Stomach (tissue), 9 donors: Measurements from ENCODE around the gene STKLD1. TPM values are rescaled to one million over a fixed set of nuclear protein-coding genes. Genes with fewer than 3 reads are reported as not detected.

ENCODE experiments used
- DNase-seq, 2 donors: peaks; one replicate each; pipeline versions ENCODE4 v3.0.0 to v3.0.0-alpha.2; 2013 to 2019
- H3K27ac ChIP-seq, 5 donors: fragments of 200-600 bp in 4 of 5; sonication (generic) in 4 of 5; one replicate each; pipeline ENCODE4 v1.5.1; 2013 to 2019; ENCODE audit warnings: mild to moderate bottlenecking in 1 of 5, moderate library complexity in 1 of 5
- H3K27me3 ChIP-seq, 3 donors: fragments of 200-600 bp; sonication (generic); one replicate each; pipeline ENCODE4 v1.5.1; 2017 to 2019; ENCODE audit warnings: mixed run types in 1 of 3
- H3K36me3 ChIP-seq, 4 donors: fragments of 200-600 bp; sonication (generic); 1 replicate in 3 of 4; 2 replicates in 1 of 4; pipeline ENCODE4 v1.5.1; 2016 to 2019
- H3K4me1 ChIP-seq, 4 donors: fragments of 200-600 bp; sonication (generic); one replicate each; pipeline ENCODE4 v1.5.1; 2016 to 2019
- H3K4me3 ChIP-seq, 4 donors: fragments of 200-600 bp; sonication (generic) in 3 of 4; one replicate each; pipeline ENCODE4 v1.5.1; 2016 to 2019; ENCODE audit warnings: mild to moderate bottlenecking in 1 of 4
- H3K9me3 ChIP-seq, 4 donors: fragments of 200-600 bp; sonication (generic); one replicate each; pipeline ENCODE4 v1.5.1; 2016 to 2019
- CTCF ChIP-seq, 7 experiments: fragments of 450-650 bp in 4 of 7; fragments of 200-600 bp in 3 of 7; sonication (generic) in 3 of 7; IDR thresholded peaks; one replicate each; pipeline ENCODE4 v1.5.1; 2016 to 2019; ENCODE audit warnings: antibody characterized with exemption in 7 of 7, control low read depth in 2 of 7, mild to moderate bottlenecking in 1 of 7
- EP300 ChIP-seq: sonication (generic); formaldehyde crosslinking; IDR thresholded peaks from one replicate; pipeline ENCODE4 v1.6.1; 2017; ENCODE audit warnings: antibody characterized with exemption
- POLR2A ChIP-seq, 4 donors: fragments of 450-650 bp; IDR thresholded peaks; one replicate each; pipeline ENCODE4 v1.6.1; 2016; ENCODE audit warnings: antibody characterized with exemption in 4 of 4, control low read depth in 2 of 4, mild to moderate bottlenecking in 1 of 4, moderate library complexity in 1 of 4
- POLR2AphosphoS5 ChIP-seq, 3 donors: sonication (generic); formaldehyde crosslinking; IDR thresholded peaks; one replicate each; pipeline ENCODE4 v1.6.1; 2016; ENCODE audit warnings: antibody characterized with exemption in 3 of 3
- WGBS, 5 donors: extraction: QIAGEN DNeasy Blood & Tissue Kit in 3 of 5; methylation state at CpG; one replicate each; pipeline versions ENCODE4 v1.1.5 to v1.1.7; 2013 to 2018; 5-methylcytosine and 5-hydroxymethylcytosine counted together
- intact Hi-C: fragments of 100-400 bp; cut with DNase I; formaldehyde crosslinking; loops from one replicate; pipeline ENCODE4 v1.15.1; 2023; ENCODE audit warnings: low total_unique reads
- polyA plus RNA-seq, 3 donors: library from polyadenylated mRNA; stranded (reverse); fragments of 200-250 nt; gene quantifications; one replicate each; pipeline ENCODE4 v1.2.3, GENCODE V29; 2013
- total RNA-seq, 5 donors: library from RNA; depleted of rRNA; stranded (reverse); fragments of >200 nt; gene quantifications; one replicate each; pipeline versions ENCODE4 v1.1.0 to v1.2.3, GENCODE V29; 2014 to 2016
- donor health status: healthy with polysubstance abuse.
- donor health status: Bipolar disorder and iron deficiency.
- donor health status: healthy.

STKLD1 gene
- total and polyA plus RNA-seq, 8 donors: 1.3 to 2.6 (median 1.9) TPM; not detected in 5

GRCh38 chr9:133348718-133349573, 27.2 kb upstream of the STKLD1 start:
- Histone ChIP-seq H3K4me3 (peak overlapping the region; percentile 82 to 93 (median 88)), H3K27me3 (no peaks in the 10 kb centered on the region), H3K4me1 (peaks cover 26 to 43% (median 42%) of the 10 kb centered on the region in 4 donors), H3K36me3 (peaks cover 59 to 71% (median 70%) of the 10 kb centered on the region in 4 donors), H3K9me3 (no peaks in the 10 kb centered on the region), H3K27ac (peak overlapping the region; percentile 90 to 97 (median 91))
- 10 to 14% (median 12%) methylated on average over 22 to 25 of the region's 25 CpGs for WGBS, 5 donors
- intact Hi-C loops: no loop called here
- DNase-seq: no peak
- TF ChIP-seq CTCF (IDR thresholded peaks at IDR 0.05) (no peak), POLR2AphosphoS5 (IDR thresholded peaks at IDR 0.05) (no peak), EP300 (no peak), POLR2A (IDR thresholded peaks at IDR 0.05) (no peak)

GRCh38 chr9:133349965-133350616, 26.1 kb upstream of the STKLD1 start:
- Histone ChIP-seq H3K9me3 (no peaks in the 10 kb centered on the region), H3K27me3 (no peaks in the 10 kb centered on the region), H3K27ac (peak overlapping the region in 1 of 5 donors; percentile 91), H3K36me3 (peaks cover 49 to 68% (median 64%) of the 10 kb centered on the region in 4 donors), H3K4me3 (peak overlapping the region in 2 of 4 donors; percentile 87 to 90), H3K4me1 (peaks cover 30 to 55% (median 51%) of the 10 kb centered on the region in 4 donors)
- TF ChIP-seq POLR2A (IDR thresholded peaks at IDR 0.05): no peak
- TF ChIP-seq POLR2AphosphoS5 (IDR thresholded peaks at IDR 0.05): no peak
- TF ChIP-seq EP300: no peak
- TF ChIP-seq CTCF (IDR thresholded peaks at IDR 0.05): no peak
- WGBS, 5 donors: 74 to 84% (median 80%) methylated on average over 15 of the region's 15 CpGs
- intact Hi-C loops: no loop called here
- no peak for DNase-seq

GRCh38 chr9:133351526-133351907, 24.6 kb upstream of the STKLD1 start:
- H3K9me3 ChIP-seq: no peaks in the 10 kb centered on the region
- H3K27me3 ChIP-seq: no peaks in the 10 kb centered on the region
- no peak overlapping the region for H3K27ac ChIP-seq
- H3K36me3 ChIP-seq: peaks cover 42 to 59% (median 56%) of the 10 kb centered on the region in 4 donors
- H3K4me3 ChIP-seq: no peak overlapping the region
- intact Hi-C loops: no loop called here
- WGBS, 5 donors: 92 to 99% (median 95%) methylated on average over 3 of the region's 3 CpGs
- H3K4me1 ChIP-seq: peaks cover 31 to 54% (median 49%) of the 10 kb centered on the region in 4 donors
- DNase-seq: no peak
- TF ChIP-seq POLR2A (IDR thresholded peaks at IDR 0.05): no peak

GRCh38 chr9:133351908-133352634, 24.1 kb upstream of the STKLD1 start:
- DNase-seq: no peak

More at GRCh38 chr9:133351908-133352634, 24.1 kb upstream of the STKLD1 start:
- 67 to 86% (median 77%) methylated on average over 14 of the region's 14 CpGs for WGBS, 5 donors
- Histone ChIP-seq H3K4me3 (no peak overlapping the region), H3K4me1 (peaks cover 28 to 53% (median 49%) of the 10 kb centered on the region in 4 donors), H3K27me3 (no peaks in the 10 kb centered on the region), H3K36me3 (peaks cover 42 to 59% (median 56%) of the 10 kb centered on the region in 4 donors), H3K27ac (no peak overlapping the region), H3K9me3 (no peaks in the 10 kb centered on the region)
- TF ChIP-seq CTCF (IDR thresholded peaks at IDR 0.05) (peak in 4 of 7 experiments; percentile 9 to 25 (median 12)), EP300 (no peak)
- intact Hi-C loops: no loop called here
